GM18511 (cell line): Measurements from ENCODE around the gene TMEM116.
"Not testable (repeated sequence)": the region's sequence is repeated elsewhere in the genome, so short reads cannot be mapped to it uniquely, and the experiment has no call there.

Experiments used
- ATAC-seq: cut with Tn5 transposase; IDR thresholded peaks from one replicate; pipeline ENCODE4 v1.9.1; 2021; ENCODE audit warnings: mild to moderate bottlenecking, moderate library complexity; ENCODE audit not compliant: unreplicated experiment

TMEM116 gene

DNA sequence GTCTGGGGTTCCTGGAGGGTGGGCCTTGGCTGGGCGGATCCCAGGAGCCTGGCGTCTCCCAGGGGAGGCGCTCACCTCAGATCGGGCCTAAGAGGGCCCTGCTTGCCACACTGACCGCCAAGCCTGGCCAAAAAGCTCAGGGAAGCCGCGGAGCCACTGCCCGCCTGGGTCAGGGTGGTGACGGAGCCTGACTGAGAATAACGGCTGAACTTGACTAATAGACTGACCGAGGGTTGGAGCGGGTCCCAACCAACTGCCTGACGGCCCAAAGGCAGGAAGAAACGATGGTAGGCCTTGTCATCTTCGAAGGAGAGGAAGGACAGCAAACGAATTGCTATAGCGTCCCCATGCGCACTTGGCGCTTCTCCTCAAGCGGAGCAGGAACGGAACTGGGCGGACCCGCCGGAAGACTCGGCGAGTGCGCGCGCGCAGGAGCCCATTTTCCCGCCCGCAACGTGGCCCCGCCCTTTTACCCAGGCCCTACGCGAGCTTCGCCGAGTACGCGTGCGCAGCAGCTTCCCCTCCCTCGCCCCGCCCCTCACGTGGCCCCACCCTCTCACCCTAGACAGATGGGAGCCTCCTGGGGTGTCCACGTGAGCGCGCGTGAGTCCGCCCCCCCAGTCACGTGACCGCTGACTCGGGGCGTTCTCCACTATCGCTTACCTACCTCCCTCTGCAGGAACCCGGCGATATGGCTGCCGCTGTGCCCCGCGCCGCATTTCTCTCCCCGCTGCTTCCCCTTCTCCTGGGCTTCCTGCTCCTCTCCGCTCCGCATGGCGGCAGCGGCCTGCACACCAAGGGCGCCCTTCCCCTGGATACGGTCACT lies at the start of gene TMEM116, which contains the start of gene ERP29:
TSS of gene TMEM116 (minus strand) at position 391 of the 826 bp plus-strand sequence. CDS start 7,895 bp downstream, outside the sequence.
TSS of gene ERP29 (plus strand) at position 652 of the 826 bp plus-strand sequence. CDS start at position 692, 40 bp downstream.
- peak; percentile 67 for ATAC-seq

DNA sequence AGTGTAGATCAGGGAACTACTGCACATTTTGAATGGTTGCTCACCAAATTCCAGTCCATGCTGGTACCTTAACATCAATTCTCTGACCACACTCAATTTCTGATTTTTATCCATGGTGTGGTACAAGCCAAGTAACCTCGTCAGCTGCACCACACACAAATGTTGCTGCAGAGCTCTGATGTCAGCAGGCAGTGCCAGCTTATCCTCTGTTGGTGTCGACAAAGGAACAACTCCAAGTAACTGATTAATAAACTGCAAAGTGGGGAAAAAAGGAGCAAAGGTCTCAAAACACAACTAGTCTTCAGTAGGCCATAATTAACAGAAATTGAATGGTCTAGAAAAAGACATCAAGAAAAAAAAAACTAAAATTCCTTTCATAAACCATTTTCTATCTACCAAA lies 48.2 kb upstream of the TMEM116 start:
- no peak for ATAC-seq

GRCh38 chr12:112049351-112049750 lies 36.4 kb upstream of the TMEM116 start:
- ATAC-seq, result no peak

GRCh38 chr12:112046003-112046402 lies 33.0 kb upstream of the TMEM116 start:
- ATAC-seq, result no peak

DNA sequence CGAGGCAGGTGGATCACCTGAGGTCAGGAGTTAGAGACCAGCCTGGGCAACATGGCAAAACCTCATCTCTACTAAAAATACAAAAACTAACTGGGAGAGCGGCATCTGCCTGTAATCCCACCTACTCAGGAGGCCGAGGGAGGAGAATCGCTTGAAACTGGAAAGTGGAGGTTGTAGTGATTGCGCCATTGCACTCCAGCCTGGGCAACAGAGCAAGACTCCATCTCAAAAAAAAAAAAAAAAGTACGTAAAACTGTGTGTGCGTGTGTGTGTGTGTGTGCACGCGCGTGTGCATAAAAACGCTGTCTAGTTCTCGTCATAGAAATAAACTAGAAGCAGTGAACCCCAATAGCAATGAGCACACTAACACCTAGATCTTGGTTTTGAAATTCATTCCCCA lies 23.6 kb upstream of the TMEM116 start:
- ATAC-seq, result not testable (repeated sequence)

GRCh38 chr12:112035219-112035785 lies 22.3 kb upstream of the TMEM116 start:
- ATAC-seq, result no peak

- ATAC-seq, result no peak
These were observed 19.3 kb upstream of the TMEM116 start for GRCh38 chr12:112032292-112032691.

- no peak for ATAC-seq
These were observed 18.5 kb upstream of the TMEM116 start for GRCh38 chr12:112031472-112031871.

- ATAC-seq, result no peak
These were observed 16.3 kb upstream of the TMEM116 start for GRCh38 chr12:112029301-112029700.

DNA sequence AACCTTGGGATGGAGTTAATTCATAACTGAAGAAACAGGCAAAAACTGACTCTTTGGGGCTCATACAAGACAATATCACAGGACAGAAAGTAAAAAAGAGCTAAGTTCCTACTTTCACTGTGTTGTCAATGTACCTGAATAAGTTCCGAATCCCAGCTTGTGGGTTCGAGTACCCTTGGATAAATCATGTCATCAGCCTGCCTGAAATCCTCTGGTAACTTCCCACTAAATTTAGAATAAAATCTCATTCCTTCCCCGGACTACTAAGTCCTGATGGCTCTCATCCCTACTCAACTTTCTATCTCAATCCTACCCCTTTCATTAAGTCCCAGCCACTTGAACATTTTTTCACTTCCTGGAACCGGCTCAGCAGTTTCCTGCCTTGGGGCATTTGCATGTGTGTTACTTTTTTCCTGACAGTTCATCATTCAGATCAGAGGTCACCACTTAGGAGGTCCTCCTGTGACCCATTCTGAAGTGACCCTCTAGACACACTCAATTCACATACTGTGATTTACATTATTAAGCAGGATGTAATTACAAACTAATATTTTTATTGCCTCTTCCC lies 12.9 kb upstream of the TMEM116 start:
- ATAC-seq, result no peak

- no peak for ATAC-seq
These were observed 10.9 kb upstream of the TMEM116 start for GRCh38 chr12:112023759-112024396.

DNA sequence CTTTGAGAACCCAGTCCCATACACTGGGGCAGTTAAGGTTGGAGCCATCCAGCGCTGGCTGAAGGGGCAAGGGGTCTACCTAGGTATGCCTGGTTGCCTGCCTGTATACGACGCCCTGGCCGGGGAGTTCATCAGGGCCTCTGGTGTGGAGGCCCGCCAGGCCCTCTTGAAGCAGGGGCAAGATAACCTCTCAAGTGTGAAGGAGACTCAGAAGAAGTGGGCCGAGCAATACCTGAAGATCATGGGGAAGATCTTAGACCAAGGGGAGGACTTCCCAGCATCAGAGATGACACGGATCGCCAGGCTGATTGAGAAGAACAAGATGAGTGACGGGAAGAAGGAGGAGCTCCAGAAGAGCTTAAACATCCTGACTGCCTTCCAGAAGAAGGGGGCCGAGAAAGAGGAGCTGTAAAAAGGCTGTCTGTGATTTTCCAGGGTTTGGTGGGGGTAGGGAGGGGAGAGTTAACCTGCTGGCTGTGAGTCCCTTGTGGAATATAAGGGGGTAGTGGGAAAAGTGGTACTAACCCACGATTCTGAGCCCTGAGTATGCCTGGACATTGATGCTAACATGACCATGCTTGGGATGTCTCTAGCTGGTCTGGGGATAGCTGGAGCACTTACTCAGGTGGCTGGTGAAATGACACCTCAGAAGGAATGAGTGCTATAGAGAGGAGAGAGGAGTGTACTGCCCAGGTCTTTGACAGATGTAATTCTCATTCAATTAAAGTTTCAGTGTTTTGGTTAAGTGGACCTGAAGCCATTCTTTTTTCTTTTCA lies 9.5 kb upstream of the TMEM116 start:
- no peak for ATAC-seq

DNA sequence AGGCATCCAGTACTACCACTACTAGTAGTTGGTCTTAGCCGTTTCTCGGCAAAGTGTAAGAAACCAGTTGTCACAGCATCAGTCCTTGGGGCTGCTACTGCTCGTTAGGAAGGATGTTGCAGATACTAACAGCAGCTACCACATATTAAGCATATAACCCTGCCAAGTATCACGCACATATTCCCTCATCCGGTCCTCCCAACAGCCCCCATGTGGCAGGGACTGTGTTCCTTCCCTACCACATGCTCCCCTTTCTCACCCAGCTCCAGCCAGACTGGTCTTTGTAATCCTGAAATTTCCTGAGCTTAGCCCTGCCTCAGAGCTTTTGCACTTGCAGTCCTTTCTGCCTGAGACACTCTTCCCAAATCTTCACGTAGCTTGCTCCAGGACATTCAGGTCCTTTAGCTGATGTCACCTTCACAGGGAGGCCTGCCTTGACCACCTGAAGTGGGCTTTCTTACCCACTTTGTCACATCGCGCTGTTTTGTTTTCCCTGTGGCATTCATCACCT lies 8.0 kb upstream of the TMEM116 start:
- no peak for ATAC-seq

DNA sequence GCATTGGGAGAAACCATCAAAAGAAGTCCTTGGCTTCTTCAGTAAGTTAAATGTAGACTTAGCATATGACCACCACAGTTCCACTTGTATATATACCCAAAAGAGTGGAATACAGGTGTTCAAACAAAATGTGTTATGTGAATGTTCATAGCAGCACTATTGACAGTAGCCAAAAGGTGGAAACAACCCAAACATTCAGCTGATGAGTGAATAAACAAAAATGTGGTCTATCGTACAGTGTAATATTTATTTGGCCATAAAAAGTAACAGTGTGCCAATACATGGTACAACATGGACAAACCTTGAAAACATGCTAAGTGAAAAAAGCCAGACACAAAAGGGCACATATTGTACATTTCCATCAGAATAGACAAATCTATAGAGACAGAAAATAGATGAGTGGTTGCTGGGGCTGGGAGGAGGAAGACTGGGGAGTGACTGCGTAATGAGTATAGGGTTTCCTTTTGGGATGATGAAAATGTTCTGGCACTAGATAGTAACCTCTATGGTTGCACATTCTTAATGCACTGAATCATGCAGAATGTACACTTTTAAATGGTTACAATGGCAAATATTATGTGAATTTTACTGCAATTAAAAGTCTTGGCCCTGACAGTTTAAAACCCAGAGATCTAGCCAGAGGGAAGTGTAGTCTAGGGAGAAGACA lies 5.7 kb upstream of the TMEM116 start:
- ATAC-seq, result no peak

DNA sequence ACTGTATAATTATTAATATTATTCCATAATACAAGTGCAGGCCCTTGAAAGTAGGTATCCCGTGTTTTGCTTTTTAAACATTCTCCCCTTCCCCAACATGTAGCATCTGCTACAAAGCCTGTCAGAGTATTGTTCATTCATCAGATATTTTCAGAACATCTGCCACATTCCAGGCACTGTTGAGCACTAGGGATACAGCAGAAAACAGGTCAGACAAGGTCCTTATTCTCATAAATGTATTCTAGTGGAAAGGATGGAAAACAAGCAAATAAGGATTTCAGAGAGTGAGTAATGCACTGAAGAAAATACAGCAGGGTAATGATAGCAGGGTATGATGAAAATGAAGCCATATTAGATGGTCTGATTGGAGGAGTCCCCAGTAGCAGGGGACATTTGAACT lies 4.1 kb upstream of the TMEM116 start:
- ATAC-seq, result no peak

DNA sequence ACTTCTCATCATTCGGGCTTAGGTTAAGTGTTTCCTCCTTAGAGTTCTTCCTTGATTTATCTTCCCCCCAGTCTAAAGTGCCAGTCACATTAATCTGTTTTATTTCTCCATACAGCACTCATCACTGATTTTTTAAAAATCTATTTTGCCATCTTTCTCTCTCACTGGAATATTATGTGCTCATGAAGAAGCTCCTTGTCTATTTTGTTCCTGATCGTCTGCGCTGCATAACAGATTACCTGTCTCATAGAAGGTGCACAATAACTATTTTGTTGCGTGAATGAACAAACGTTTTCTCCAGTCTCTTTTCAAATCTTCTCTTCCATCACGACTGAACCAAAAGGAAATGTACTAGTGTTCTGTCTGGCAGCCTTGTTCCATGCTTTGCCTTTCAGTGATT lies 3.0 kb upstream of the TMEM116 start:
- ATAC-seq, result no peak

DNA sequence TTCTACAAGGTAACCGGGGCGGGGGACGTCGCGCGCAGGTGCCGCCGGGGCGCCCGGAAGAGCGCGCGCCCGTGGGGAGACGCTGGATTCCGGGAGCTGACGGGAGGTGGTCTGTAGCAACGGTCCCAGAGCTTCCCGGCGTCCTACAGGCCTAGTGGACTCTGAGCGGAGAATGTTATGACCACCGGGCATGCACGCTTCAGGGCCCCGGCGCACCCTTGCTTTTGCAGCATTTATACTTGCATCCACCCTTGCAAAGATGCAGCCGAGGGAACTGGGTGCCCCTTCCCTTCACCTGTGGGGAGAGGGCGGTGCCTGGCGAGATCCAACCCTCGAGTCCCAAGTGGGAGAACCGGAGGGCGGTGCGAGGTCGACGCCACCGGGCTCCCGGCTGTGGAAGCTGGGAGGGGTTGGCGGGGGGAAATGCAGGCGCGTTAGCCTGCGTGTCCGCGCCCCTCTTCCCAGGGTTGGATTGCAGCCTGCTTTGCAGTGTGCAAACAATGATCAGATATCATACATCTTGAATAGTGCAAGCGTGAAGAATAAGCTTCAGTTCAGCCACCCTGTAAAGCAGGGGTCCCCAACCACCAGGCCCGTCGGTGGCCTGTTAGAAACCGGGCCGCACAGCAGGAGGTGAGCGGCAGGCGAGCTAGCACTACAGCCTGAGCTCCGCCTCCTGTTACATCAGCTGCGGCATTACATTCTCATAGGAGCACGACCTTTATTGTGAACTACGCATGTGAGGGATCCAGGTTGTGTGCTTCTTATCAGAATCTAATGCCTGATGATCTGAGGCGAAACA lies 837 bp upstream of the TMEM116 start:
- ATAC-seq, result peak; percentile 43

GRCh38 chr12:112011685-112012084 lies 1.3 kb downstream of the TMEM116 start:
- ATAC-seq, result no peak
